ENCODE data around the gene IGHMBP2. TPM values are rescaled to one million over a fixed set of nuclear protein-coding genes. Genes with fewer than 3 reads are reported as not detected.
A peak's percentile ranks its signal among the peaks of the same experiment; 100 is the strongest.

IGHMBP2 gene
- total RNA-seq, 1 experiment from 2014 or later = 49.1 TPM

DNA sequence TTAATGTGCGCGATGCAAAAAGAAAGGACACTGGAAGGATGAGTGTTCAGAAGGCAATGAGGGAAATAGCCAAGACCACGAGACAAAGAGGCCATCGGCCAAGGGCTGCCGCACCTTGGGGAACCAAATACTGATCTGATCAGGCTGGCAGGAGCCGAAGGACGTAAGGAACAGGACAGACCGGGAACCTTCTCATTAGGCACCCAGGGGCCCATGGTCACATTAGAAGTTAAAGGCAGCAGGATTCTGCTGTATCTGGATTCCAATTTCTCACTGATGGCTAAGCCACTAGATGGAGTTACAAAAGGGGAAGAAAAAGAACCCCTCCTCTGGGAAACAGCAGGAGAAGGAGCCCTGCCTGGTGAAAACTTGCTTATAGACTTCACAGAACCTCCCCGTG is 33.2 kb upstream of the IGHMBP2 start:
- TF ChIP-seq, protein P1, sequence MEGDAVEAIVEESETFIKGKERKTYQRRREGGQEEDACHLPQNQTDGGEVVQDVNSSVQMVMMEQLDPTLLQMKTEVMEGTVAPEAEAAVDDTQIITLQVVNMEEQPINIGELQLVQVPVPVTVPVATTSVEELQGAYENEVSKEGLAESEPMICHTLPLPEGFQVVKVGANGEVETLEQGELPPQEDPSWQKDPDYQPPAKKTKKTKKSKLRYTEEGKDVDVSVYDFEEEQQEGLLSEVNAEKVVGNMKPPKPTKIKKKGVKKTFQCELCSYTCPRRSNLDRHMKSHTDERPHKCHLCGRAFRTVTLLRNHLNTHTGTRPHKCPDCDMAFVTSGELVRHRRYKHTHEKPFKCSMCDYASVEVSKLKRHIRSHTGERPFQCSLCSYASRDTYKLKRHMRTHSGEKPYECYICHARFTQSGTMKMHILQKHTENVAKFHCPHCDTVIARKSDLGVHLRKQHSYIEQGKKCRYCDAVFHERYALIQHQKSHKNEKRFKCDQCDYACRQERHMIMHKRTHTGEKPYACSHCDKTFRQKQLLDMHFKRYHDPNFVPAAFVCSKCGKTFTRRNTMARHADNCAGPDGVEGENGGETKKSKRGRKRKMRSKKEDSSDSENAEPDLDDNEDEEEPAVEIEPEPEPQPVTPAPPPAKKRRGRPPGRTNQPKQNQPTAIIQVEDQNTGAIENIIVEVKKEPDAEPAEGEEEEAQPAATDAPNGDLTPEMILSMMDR (IDR thresholded peaks at IDR 0.05; ENCODE audit: insufficient read depth in 1 of 2, low read depth in 1 of 2, low read length in 1 of 2, severe bottlenecking in 1 of 2, unreplicated experiment in 1 of 2) = peak in 1 of 2 experiments; percentile 42
- no TSS peak for BruUV-seq (replicated peaks)
- no peaks in the 10 kb centered on the region for H3K9me3 Mint-ChIP-seq (ENCODE audit: unreplicated experiment)
- no peaks in the 10 kb centered on the region for H3K27me3 Mint-ChIP-seq (ENCODE audit: insufficient read depth, unreplicated experiment)
- peak in 1 of 2 experiments; percentile 51 for DNase-seq
- no peaks in the 10 kb centered on the region for H3K27me3 ChIP-seq (replicated peaks; ENCODE audit: control insufficient read depth, insufficient read depth, low read length)
- peaks cover 17% of the 10 kb centered on the region for H3K4me1 Mint-ChIP-seq (ENCODE audit: low read depth, unreplicated experiment)
- H3K4me3 ChIP-seq (ENCODE audit: low read depth, low read length) = peak overlapping the region; percentile 43
- H3K9me3 ChIP-seq = no peaks in the 10 kb centered on the region
- peak overlapping the region; percentile 80 for H3K4me3 Mint-ChIP-seq (ENCODE audit: unreplicated experiment)
- no peaks in the 10 kb centered on the region for H3K4me1 ChIP-seq
- H3K27ac Mint-ChIP-seq (ENCODE audit: unreplicated experiment) = peak overlapping the region; percentile 11
- intact Hi-C loops (cut with micrococcal nuclease; ENCODE audit: unreplicated experiment) = loop anchor here (1.0 kb wide), 1 partner anchor 218 kb away; no protein-coding TSS in a partner anchor
- ChIA-PET CTCF (interaction anchor here (0.7 to 1.5 kb wide), 5 partner anchors 15 to 238 kb away, joined by 3 to 10 read pairs (median 4); no protein-coding TSS in a partner anchor), POLR2A (interaction anchor here (0.7 kb wide), 1 partner anchor 796 kb away, joined by 3 read pairs; no protein-coding TSS in a partner anchor)
- H3K36me3 Mint-ChIP-seq (ENCODE audit: insufficient read depth, unreplicated experiment) = no peaks in the 10 kb centered on the region
- no peaks in the 10 kb centered on the region for H3K36me3 ChIP-seq (ENCODE audit: control insufficient read depth, insufficient read depth, low read length)

DNA sequence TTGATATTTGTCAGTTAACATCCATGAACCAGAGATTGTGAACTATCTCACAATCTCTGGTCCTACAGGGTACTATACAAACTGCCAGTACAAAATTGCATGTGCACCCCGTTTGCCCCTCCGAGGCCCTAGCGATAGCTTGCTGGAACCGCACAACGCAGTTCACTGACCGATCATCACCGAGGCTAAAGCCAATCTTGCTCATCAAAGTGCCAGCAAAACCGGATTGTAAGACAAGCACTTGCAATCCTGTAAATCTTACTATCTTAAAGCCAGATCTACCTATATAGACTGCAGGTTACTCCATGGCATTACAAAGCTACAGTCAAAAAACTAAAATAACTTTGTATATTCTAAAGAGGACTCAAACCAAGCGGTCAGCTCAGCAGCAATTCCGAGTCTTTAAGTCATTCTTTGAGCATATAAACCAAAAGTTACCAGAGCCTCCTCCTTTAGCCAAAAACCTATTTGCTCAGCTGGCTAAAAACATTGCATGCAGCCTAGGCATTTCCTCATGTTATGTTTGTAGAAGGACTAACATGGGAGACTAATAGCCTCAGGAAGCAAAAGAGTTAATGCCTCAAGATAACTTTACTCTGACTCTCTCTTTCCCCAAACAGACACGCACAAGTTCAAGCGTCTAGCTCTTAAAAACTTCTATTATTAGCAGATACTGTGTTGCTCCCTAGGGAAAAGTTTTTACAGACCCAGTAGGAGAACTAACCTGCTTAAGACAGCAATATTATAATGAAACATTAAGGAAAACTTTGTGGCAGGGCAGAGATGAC is 31.3 kb upstream of the IGHMBP2 start:
- Histone ChIP-seq H3K4me1 (no peaks in the 10 kb centered on the region), H3K27me3 (replicated peaks; ENCODE audit: control insufficient read depth, insufficient read depth, low read length) (no peaks in the 10 kb centered on the region), H3K4me3 (ENCODE audit: low read depth, low read length) (no peak overlapping the region), H3K36me3 (ENCODE audit: control insufficient read depth, insufficient read depth, low read length) (no peaks in the 10 kb centered on the region), H3K9me3 (no peaks in the 10 kb centered on the region)
- ChIA-PET CTCF (interaction anchor here (0.6 kb wide), 1 partner anchor 29 kb away, joined by 3 read pairs; no protein-coding TSS in a partner anchor), POLR2A (no interaction called here)
- Mint-ChIP-seq H3K9me3 (ENCODE audit: unreplicated experiment) (no peaks in the 10 kb centered on the region), H3K27me3 (ENCODE audit: insufficient read depth, unreplicated experiment) (no peaks in the 10 kb centered on the region), H3K4me3 (ENCODE audit: unreplicated experiment) (no peak overlapping the region), H3K36me3 (ENCODE audit: insufficient read depth, unreplicated experiment) (no peaks in the 10 kb centered on the region), H3K4me1 (ENCODE audit: low read depth, unreplicated experiment) (peaks cover 17% of the 10 kb centered on the region), H3K27ac (ENCODE audit: unreplicated experiment) (no peak overlapping the region)
- TF ChIP-seq, protein P1 (IDR thresholded peaks at IDR 0.05; ENCODE audit: insufficient read depth in 1 of 2, low read depth in 1 of 2, low read length in 1 of 2, severe bottlenecking in 1 of 2, unreplicated experiment in 1 of 2) = no peak
- DNase-seq = no peak
- BruUV-seq (replicated peaks) = no TSS peak
- intact Hi-C loops (cut with micrococcal nuclease; ENCODE audit: unreplicated experiment) = no loop called here

- intact Hi-C loops (cut with micrococcal nuclease; ENCODE audit: unreplicated experiment) = no loop called here
- ChIA-PET POLR2A (no interaction called here), CTCF (no interaction called here)
- no peak for DNase-seq
- TF ChIP-seq, protein P1 (IDR thresholded peaks at IDR 0.05; ENCODE audit: insufficient read depth in 1 of 2, low read depth in 1 of 2, low read length in 1 of 2, severe bottlenecking in 1 of 2, unreplicated experiment in 1 of 2) = no peak
- H3K27ac Mint-ChIP-seq (ENCODE audit: unreplicated experiment) = no peak overlapping the region
- Histone ChIP-seq H3K27me3 (replicated peaks; ENCODE audit: control insufficient read depth, insufficient read depth, low read length) (no peaks in the 10 kb centered on the region), H3K4me1 (peaks cover 4% of the 10 kb centered on the region; the same call in 1 of the 2 replicates), H3K9me3 (no peaks in the 10 kb centered on the region), H3K4me3 (ENCODE audit: low read depth, low read length) (no peak overlapping the region), H3K36me3 (ENCODE audit: control insufficient read depth, insufficient read depth, low read length) (no peaks in the 10 kb centered on the region)
- no peak overlapping the region for H3K4me3 Mint-ChIP-seq (ENCODE audit: unreplicated experiment)
- BruUV-seq (replicated peaks) = no TSS peak
- no peaks in the 10 kb centered on the region for H3K9me3 Mint-ChIP-seq (ENCODE audit: unreplicated experiment)
- no peaks in the 10 kb centered on the region for H3K36me3 Mint-ChIP-seq (ENCODE audit: insufficient read depth, unreplicated experiment)
- no peaks in the 10 kb centered on the region for H3K27me3 Mint-ChIP-seq (ENCODE audit: insufficient read depth, unreplicated experiment)
- peaks cover 3% of the 10 kb centered on the region for H3K4me1 Mint-ChIP-seq (ENCODE audit: low read depth, unreplicated experiment)
Observed at GRCh38 chr11:68878022-68878421, 25.7 kb upstream of the IGHMBP2 start.

Measured in Caco-2 (cell line).